HG02870 (cell line): Measurements from ENCODE around the gene TMEM178A.
"Not testable (repeated sequence)": the region's sequence is repeated elsewhere in the genome, so short reads cannot be mapped to it uniquely, and the experiment has no call there.

Experiments
- ATAC-seq: cut with Tn5 transposase; IDR thresholded peaks from one replicate; pipeline ENCODE4 v1.9.1; 2021; ENCODE audit warnings: mild to moderate bottlenecking, moderate library complexity; ENCODE audit not compliant: unreplicated experiment

TMEM178A gene

GRCh38 chr2:39665811-39666490 is at the start of gene TMEM178A:
Gene TMEM178A, plus strand, starts transcription at chr2:39665917. Its CDS starts 58 bp downstream, at chr2:39665975.
- ATAC-seq: no peak

- ATAC-seq: no peak
Measured at GRCh38 chr2:39618236-39618635, 47.5 kb upstream of the TMEM178A start.

- no peak for ATAC-seq
Measured at GRCh38 chr2:39618736-39619135, 47.0 kb upstream of the TMEM178A start.

GRCh38 chr2:39620067-39620466 is 45.6 kb upstream of the TMEM178A start:
- ATAC-seq: no peak

GRCh38 chr2:39621596-39621995 is 44.1 kb upstream of the TMEM178A start:
- ATAC-seq: peak; percentile 62

GRCh38 chr2:39622860-39623259 is 42.9 kb upstream of the TMEM178A start:
- no peak for ATAC-seq

- ATAC-seq: no peak
Measured at GRCh38 chr2:39623917-39624316, 41.8 kb upstream of the TMEM178A start.

- no peak for ATAC-seq
Measured at GRCh38 chr2:39625193-39625926, 40.4 kb upstream of the TMEM178A start.

GRCh38 chr2:39625927-39626270 is 39.8 kb upstream of the TMEM178A start:
- no peak for ATAC-seq

GRCh38 chr2:39628346-39628745 is 37.4 kb upstream of the TMEM178A start:
- not testable (repeated sequence) for ATAC-seq

GRCh38 chr2:39629646-39630045 is 36.1 kb upstream of the TMEM178A start:
- no peak for ATAC-seq

- no peak for ATAC-seq
Measured at GRCh38 chr2:39631256-39631655, 34.5 kb upstream of the TMEM178A start.

- no peak for ATAC-seq
Measured at GRCh38 chr2:39631718-39632117, 34.0 kb upstream of the TMEM178A start.

GRCh38 chr2:39632876-39633275 is 32.8 kb upstream of the TMEM178A start:
- no peak for ATAC-seq

GRCh38 chr2:39636306-39636705 is 29.4 kb upstream of the TMEM178A start:
- ATAC-seq: no peak

GRCh38 chr2:39638581-39638980 is 27.1 kb upstream of the TMEM178A start:
- no peak for ATAC-seq

- ATAC-seq: no peak
Measured at GRCh38 chr2:39640107-39640506, 25.6 kb upstream of the TMEM178A start.

GRCh38 chr2:39640681-39641080 is 25.0 kb upstream of the TMEM178A start:
- ATAC-seq: no peak

GRCh38 chr2:39641635-39642034 is 24.1 kb upstream of the TMEM178A start:
- ATAC-seq: no peak

- ATAC-seq: no peak
Measured at GRCh38 chr2:39642051-39642718, 23.5 kb upstream of the TMEM178A start.

GRCh38 chr2:39645826-39646225 is 19.9 kb upstream of the TMEM178A start:
- no peak for ATAC-seq

- no peak for ATAC-seq
Measured at GRCh38 chr2:39646267-39646666, 19.4 kb upstream of the TMEM178A start.
